Activated T-cell treated with anti-CD3 and anti-CD28 coated beads for 24 hours (primary cell): ENCODE results near the gene TANGO2.
"Not testable (repeated sequence)": the region's sequence is repeated elsewhere in the genome, so short reads cannot be mapped to it uniquely, and the experiment has no call there.

Experiments used
- DNase-seq: peaks from one replicate; pipeline ENCODE4 v3.0.0-alpha.2; 2020; ENCODE audit warnings: low read depth

The TANGO2 gene

DNA sequence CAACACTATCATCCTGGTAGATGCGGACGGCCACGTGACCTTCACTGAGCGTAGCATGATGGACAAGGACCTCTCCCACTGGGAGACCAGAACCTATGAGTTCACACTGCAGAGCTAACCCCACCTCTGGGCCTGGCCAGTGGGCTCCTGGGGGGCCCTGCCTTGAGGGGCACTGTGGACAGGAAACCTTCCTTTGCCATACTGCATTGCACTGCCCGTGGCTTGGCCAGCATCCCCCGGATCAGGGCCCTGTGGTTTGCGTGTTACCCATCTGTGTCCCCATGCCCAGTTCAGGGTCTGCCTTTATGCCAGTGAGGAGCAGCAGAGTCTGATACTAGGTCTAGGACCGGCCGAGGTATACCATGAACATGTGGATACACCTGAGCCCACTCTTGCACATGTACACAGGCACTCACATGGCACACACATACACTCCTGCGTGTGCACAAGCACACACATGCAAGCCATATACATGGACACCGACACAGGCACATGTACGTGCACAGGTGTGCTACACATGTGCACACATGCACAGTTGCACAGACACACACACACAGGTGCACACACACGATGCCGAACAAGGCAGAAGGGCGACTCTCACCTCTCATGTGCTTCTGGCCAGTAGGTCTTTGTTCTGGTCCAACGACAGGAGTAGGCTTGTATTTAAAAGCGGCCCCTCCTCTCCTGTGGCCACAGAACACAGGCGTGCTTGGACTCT is 43.8 kb downstream of the TANGO2 start:
- no peak for DNase-seq

DNA sequence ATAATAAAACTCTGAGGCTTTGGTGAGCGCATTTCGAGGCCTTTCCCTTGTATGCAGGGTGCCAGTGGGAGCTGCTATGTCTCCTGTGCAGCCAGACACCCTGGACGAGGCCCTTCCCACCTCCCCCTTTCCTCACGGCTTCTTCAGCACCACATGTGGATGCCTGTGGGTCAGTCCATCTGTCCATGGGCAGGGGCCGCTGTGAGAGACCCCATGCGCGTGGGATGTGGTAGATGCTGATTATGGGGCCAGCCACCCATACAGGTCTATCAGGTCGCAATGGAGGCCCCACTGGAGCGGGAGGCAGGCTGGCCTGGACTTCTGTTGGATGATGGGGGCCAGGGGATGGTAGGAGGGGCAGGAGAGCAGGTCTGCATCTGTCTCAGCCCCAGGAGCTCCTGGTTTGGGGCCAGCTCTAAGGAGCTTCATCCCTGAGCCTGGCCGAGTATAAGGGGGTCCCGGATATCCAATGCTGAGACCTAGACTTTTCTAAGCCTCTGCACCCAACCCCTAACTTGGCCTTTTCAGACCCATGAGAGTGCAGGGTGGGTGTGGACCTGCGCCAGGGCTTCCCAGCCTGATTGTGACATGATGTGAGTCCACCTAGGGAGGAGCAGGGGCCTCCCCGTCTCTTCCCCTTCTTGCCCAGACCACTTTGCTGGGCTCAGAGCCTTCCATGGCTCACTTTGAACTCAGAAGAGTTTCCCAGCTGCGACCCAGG is 45.1 kb downstream of the TANGO2 start:
- DNase-seq = no peak

DNA sequence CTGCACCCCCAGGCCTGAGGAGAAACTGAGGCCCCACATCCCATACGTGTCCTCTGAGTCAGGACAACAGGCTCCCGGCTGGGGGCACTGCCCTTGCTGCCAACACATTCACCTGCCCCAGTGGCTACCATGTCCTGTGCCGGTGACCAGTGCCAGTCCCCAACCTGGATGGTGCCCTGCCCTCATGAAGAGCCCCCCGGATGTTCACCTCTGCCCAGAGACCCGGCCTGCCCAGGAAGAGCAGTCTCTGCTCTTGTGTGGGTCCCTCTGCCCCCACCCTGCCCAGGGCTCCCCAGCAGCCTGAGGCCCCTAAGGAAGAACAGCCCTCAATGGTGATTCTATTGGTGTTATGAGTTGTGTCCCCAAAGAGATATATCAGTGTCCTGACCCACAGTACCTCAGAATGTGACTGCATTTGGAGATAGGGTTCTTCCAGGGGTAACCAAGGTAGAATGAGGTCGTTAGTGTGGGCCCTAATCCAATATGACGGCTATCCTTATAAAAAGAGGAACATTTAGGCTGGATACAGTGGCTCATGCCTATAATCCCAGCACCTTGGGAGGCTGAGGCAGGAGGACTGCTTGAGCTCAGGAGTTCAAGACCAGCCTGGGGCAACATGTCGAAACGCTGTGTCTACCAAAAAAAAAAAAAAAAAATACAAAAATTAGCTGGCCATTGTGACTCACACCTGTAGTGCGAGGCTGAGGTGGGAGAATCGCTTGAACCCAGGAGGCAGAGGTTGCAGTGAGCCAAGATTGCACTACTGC is 45.9 kb downstream of the TANGO2 start:
- DNase-seq = no peak

GRCh38 chr22:20067384-20067682 is 46.4 kb downstream of the TANGO2 start:
- not testable (repeated sequence) for DNase-seq

- no peak for DNase-seq
Measured at GRCh38 chr22:20068640-20069039, 47.7 kb downstream of the TANGO2 start.

DNA sequence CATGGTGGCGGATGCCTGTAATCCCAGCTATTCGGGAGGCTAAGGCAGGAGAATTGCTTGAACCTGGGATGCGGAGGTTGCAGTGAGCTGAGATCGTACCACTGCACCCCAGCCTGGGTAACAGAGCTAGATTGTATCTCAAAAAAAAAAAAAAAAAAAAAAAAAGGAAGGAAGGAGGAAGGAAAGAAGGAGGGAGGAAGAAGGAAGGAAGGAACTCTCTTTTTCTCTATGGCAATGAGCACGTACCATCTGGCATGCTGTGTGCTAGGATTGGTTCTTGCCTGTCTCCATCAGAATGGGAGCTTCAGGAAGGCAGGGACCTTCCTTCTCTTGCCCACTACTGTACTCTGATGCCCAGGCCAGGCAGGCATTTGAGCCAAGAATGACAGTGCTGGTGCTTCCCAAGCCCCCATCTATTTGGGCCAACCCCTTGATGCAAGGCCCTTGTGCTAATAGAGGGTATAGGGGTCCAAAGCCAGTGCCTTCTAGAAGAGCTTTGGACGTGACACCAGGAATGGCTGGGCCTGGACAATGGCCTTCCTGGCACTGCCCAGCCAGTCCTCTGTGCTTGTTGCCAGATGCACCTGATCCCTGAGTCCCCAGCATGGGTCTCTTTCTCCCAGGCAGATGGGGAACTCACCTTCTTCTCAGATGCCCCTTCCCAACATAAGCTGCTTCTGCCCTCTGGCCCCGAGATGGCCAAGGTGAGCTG is 48.6 kb downstream of the TANGO2 start:
- no peak for DNase-seq

DNA sequence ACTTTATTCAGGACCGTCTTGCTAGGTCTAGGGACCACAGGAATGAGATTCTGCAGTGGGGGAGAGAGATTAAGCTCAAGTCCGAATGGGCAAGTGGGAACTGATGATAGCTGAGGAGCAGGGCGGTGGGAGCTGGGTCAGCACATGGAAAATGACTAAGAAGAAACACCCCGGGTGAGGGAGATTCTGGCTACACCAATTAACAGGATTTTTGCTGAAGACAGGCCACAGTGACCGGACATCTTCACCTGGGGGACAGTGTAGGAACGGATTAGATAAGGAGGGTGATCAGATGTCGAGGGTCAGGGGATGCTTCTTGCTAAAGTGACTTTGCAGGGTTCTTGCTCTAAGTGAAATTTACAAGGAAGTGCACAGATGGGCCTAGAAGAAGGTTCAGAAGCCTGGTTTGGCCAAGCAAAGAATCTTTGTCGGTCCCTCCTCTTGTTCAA is 50.6 kb downstream of the TANGO2 start:
- DNase-seq = no peak

DNA sequence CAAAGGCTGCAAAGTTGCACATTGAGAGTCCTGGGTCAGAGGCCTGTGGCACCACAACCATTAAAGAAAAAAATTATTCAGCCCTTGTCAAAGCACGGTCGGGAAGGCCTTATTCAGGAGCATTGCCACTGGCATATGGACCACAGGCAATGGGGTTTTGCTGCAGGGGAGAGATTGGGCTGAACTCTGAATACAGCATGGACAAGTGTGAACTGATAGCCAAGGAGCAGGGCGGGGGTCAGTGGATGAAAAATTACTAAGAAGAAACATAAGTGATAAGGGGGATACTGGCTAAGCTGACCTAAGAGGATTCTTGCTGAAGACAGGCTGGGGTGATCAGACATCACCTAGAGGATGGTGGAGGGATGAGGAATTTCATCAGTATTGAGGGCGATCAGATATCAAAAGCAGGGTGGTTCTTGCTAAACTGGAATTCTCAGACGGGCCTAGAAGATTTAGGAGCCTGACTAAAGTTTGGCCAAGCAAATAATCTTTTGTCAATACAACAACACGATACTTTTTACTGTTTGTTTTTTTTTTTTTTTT is 55.8 kb downstream of the TANGO2 start:
- DNase-seq = no peak

GRCh38 chr22:20079745-20080444 is 59.0 kb downstream of the TANGO2 start, which contains the start of gene DGCR8:
DGCR8 (plus strand) TSS chr22:20080241; CDS start chr22:20085964, 5,723 bp downstream.
- DNase-seq = peak; percentile 68

- DNase-seq = peak; percentile 61
Measured at GRCh38 chr22:20080445-20080775, 59.5 kb downstream of the TANGO2 start.

DNA sequence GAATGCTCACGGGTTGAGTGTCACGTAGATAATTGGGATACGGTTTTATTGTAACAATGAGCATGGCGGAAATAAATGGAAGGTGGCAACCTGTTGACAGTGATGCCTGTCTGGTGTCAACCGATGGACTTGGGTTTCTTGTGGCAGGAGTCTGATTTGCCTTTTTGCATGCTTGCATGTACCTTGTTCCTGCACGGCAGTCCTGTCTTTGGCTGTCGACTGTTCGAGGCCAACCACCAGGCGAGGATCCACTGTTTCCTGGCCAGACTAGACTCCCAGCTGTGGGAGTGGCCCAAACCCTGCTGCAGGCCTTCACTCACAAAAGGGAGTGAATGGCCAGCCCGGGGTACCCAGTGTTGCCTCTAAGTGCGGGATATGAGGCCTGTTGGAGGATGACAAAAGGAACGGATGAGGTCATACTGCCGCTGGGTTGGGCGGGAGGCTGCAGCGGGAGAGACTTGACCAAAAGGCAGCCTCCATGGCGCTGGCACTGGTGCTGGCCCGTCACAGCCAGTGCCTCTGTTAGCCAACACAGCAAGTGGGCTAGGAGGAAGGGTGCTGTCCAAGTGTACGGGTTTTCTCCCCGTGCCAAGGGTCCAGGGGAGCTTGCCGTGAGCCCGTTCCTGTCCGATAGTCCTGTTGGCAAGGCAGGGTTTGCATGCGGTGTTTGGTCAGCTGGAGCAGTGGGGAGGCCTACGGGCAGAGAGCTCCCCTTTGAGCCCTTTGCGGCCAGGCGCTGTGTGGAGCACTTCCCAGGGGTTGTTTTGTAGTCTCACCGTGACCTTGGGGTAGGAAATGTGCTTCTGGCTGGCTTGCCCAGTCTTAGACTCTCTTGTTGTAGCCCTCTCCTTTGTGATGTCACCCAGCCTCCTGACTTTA is 60.1 kb downstream of the TANGO2 start:
- DNase-seq = no peak

GRCh38 chr22:20083157-20083890 is 62.4 kb downstream of the TANGO2 start:
- no peak for DNase-seq

GRCh38 chr22:20083891-20084546 is 63.1 kb downstream of the TANGO2 start:
- DNase-seq = no peak

DNA sequence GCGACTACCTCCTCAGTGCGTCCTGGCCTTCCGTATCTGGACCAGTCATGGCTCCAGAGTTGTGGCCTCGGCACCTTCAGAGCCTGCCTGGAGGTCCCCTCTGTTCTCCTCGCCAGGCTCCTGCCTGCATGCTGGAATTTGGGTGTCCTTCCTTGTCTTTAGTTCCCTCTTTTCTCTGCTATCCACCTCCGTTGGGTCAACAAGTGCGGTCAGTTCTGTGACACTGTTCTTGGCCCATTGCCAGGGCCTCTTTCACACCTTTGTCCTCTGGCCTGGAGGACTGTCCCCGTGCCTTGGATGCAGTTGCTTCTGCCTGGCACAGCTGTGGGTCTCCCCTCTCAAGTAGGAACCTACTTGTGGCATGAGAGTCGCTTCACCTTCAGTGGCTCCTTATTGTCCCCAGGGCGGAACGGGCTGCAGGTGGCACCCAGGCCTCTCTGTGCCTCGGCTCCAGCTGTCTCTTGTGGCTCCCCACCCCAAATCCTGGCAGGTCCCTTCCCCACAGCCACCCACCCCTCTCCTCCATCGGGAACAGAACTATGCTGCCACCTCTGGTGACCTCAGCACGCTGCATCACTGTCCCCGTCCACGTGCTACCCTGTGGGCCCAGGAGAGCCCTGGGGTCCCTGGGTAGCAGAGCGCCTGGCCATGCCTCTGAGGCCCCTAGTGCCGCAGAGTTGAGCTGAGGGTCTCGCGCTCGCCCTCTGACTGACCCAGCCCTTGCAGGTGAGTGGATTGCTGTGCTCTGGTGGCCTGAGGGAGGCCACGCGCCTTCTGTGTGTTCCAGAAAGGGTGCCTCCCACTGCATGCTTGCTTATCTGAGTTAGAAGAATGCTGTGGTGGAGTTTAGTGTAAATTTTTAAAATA is 63.9 kb downstream of the TANGO2 start:
- DNase-seq = no peak

- no peak for DNase-seq
Measured at GRCh38 chr22:20085651-20086050, 64.7 kb downstream of the TANGO2 start.

- DNase-seq = no peak
Measured at GRCh38 chr22:20086101-20086599, 65.2 kb downstream of the TANGO2 start.

- DNase-seq = no peak
Measured at GRCh38 chr22:20086763-20087162, 65.9 kb downstream of the TANGO2 start.
